HCT116 (cell line): Measurements from ENCODE around the gene KIFAP3.
"Not testable (repeated sequence)": the region's sequence is repeated elsewhere in the genome, so short reads cannot be mapped to it uniquely, and the experiment has no call there.

Experiments used
- POLR2AphosphoS5 ChIP-seq: IDR thresholded peaks from 2 replicates; pipeline ENCODE4 v1.6.1; 2011; ENCODE audit warnings: mild to moderate bottlenecking, low read depth, low read length, moderate library complexity
- TCF7L2 ChIP-seq: IDR thresholded peaks from 2 replicates; pipeline ENCODE4 v1.7.0; 2011; ENCODE audit warnings: borderline replicate concordance, inconsistent platforms; ENCODE audit not compliant: insufficient read depth, insufficient read length; ENCODE audit errors: extremely low read depth
- TF ChIP-seq, protein P1 (sequence below), 3 experiments: fragments of 200-600 bp in 1 of 3; sonication (generic) in 1 of 3; IDR thresholded peaks in 2 of 3; conservative IDR thresholded peaks in 1 of 3; 2 replicates each; pipeline ENCODE4 v1.5.1; 2012 to 2017; ENCODE audit warnings: low read depth in 2 of 3, low read length in 2 of 3, antibody characterized with exemption in 1 of 3, borderline replicate concordance in 1 of 3, control low read depth in 1 of 3, mild to moderate bottlenecking in 1 of 3, mixed read lengths in 1 of 3, mixed run types in 1 of 3, moderate library complexity in 1 of 3; ENCODE audit not compliant: insufficient read depth in 1 of 3

GRCh38 chr1:170060015-170060520, 14.4 kb downstream of the KIFAP3 start:
- TF ChIP-seq TCF7L2, POLR2AphosphoS5: not testable (repeated sequence)
- TF ChIP-seq, protein P1, sequence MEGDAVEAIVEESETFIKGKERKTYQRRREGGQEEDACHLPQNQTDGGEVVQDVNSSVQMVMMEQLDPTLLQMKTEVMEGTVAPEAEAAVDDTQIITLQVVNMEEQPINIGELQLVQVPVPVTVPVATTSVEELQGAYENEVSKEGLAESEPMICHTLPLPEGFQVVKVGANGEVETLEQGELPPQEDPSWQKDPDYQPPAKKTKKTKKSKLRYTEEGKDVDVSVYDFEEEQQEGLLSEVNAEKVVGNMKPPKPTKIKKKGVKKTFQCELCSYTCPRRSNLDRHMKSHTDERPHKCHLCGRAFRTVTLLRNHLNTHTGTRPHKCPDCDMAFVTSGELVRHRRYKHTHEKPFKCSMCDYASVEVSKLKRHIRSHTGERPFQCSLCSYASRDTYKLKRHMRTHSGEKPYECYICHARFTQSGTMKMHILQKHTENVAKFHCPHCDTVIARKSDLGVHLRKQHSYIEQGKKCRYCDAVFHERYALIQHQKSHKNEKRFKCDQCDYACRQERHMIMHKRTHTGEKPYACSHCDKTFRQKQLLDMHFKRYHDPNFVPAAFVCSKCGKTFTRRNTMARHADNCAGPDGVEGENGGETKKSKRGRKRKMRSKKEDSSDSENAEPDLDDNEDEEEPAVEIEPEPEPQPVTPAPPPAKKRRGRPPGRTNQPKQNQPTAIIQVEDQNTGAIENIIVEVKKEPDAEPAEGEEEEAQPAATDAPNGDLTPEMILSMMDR (IDR thresholded peaks at IDR 0.05 in 2 of 3, conservative IDR thresholded peaks at IDR 0.05 in 1 of 3; ENCODE audit: borderline replicate concordance in 1 of 3, insufficient read depth in 1 of 3, low read depth in 2 of 3, low read length in 2 of 3), result not testable (repeated sequence)
